T-helper 2 cell treated with Interferon-gamma antibody and Interleukin-4, amounts not matched to agents 5 μg/mL and 100 μg/mL, for 36 hours (primary cell): ENCODE measurements around the gene KCNIP1.

Experiments
- DNase-seq: peaks from one replicate; pipeline ENCODE4 v3.0.0; 2021; ENCODE audit warnings: low spot score
- H3K27ac Mint-ChIP-seq: one replicate; pipeline ENCODE4 v1.8.0; 2021; ENCODE audit warnings: mild to moderate bottlenecking, mixed read lengths
- H3K27me3 Mint-ChIP-seq: one replicate; pipeline ENCODE4 v1.8.0; 2021; ENCODE audit warnings: low read depth, mixed read lengths
- H3K36me3 Mint-ChIP-seq: one replicate; pipeline ENCODE4 v1.8.0; 2021; ENCODE audit warnings: low read depth, mixed read lengths
- H3K4me1 Mint-ChIP-seq: one replicate; pipeline ENCODE4 v1.8.0; 2021; ENCODE audit warnings: low read depth, mixed read lengths
- H3K4me3 Mint-ChIP-seq: one replicate; pipeline ENCODE4 v1.8.0; 2022; ENCODE audit warnings: mild to moderate bottlenecking, moderate library complexity, mixed read lengths
- H3K9me3 Mint-ChIP-seq: one replicate; pipeline ENCODE4 v1.8.0; 2021; ENCODE audit warnings: mixed read lengths

Gene KCNIP1

DNA sequence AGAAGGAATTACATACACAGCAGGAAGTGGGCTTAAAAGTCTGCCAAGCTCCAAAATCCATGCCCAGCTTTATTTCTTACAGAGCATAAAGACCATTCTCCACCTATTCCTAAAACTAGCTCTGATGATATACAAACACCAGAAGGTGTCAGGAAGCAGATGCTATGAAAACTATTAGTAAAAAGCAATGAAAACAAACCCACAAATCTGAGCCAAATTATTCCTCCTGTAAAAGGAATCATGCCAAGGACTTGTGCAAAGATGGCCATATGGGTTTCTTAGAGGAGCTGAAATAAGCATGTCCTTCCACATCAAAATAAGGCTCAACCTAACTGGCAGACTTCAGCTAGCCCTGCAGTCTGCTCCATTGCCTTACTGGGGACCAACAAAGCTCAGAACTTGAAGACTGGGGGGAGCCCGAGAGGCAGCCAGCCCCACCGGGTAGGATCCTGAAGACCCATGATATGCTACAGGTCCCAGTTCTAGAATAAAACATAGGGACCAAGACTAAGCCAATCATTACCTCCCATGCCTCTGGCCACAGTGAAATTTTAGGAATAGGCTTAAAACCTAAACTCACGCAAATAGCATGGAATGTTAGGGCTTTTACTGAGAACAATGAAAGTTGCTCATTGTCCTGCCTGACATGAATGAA, 236.9 kb downstream of the KCNIP1 start:
- no peak overlapping the region for H3K4me3 Mint-ChIP-seq
- H3K27ac Mint-ChIP-seq: no peak overlapping the region
- no peaks in the 10 kb centered on the region for H3K36me3 Mint-ChIP-seq
- no peaks in the 10 kb centered on the region for H3K9me3 Mint-ChIP-seq
- DNase-seq: no peak
- H3K27me3 Mint-ChIP-seq: peaks cover 12% of the 10 kb centered on the region
- H3K4me1 Mint-ChIP-seq: no peaks in the 10 kb centered on the region

DNA sequence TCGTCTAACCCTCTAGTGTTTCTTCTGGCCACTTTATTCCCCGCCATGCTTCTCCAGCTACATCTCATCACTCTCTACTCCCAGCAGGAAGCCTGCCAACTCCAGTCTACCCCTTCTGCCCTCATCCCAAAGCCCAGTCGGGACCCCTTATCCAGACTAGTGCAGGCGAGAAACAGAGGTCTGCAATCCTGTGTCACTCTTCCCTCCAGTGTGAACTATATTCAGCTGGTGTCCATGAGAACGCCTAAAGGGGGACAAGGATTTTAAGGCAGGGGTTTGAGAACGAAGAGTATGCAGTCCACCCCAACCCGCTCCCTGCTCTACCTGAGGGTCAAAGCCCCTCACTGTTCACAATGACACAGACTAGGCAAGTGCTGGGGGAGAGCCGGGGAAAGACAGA, 238.0 kb downstream of the KCNIP1 start:
- no peak for DNase-seq
- Mint-ChIP-seq H3K27me3 (peaks cover 12% of the 10 kb centered on the region), H3K4me3 (no peak overlapping the region), H3K4me1 (no peaks in the 10 kb centered on the region), H3K27ac (no peak overlapping the region), H3K36me3 (no peaks in the 10 kb centered on the region), H3K9me3 (no peaks in the 10 kb centered on the region)

DNA sequence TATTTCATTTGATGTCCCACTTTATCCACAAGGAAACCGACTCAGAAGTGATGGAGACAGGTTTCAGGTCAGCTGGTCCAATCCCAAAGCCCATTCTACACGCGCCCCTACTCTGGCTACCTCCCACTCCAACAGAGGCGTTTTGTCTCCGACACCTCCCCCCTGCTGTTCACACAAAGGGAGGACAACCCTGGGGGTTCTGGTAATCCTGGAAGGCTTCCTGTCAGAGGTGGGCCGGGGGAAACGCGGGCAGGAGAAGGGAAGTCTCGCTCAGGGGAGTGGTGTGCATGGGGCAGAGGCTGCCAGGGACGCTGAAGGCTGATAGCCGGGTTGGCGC, 240.0 kb downstream of the KCNIP1 start:
- Mint-ChIP-seq H3K27me3 (peaks cover 14% of the 10 kb centered on the region), H3K36me3 (no peaks in the 10 kb centered on the region), H3K4me1 (no peaks in the 10 kb centered on the region), H3K9me3 (no peaks in the 10 kb centered on the region), H3K4me3 (no peak overlapping the region), H3K27ac (no peak overlapping the region)
- DNase-seq: no peak

DNA sequence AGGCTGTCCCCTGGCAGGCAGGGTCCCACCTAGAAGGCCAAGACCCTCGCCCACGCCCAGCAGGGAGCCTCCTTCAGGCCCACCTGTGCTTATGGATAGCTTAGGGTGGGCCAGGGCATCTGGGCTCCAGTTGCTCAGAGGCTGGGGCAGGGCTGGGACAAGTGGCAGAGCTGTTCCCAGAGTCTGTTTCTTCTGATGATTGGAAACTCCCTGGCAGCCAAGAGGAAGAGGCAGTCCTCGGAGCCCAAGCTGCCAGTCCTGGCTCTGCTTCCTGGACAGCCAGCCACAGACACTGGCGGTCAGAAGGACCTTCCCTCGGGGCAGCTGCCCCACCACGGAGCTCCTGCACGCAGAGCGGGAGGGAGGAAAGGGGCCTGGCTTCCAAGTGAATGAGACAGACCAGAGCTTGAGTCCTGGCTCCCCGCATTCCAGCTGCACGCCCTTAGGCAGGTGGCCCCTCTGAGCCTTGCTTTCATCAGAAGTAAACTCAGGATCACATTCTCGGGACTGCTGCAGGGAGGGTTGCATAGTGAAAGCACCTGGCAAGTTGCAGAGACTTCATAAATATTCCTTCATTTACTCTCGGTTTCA, 241.8 kb downstream of the KCNIP1 start:
- no peak overlapping the region for H3K27ac Mint-ChIP-seq
- no peak for DNase-seq
- no peaks in the 10 kb centered on the region for H3K9me3 Mint-ChIP-seq
- no peak overlapping the region for H3K4me3 Mint-ChIP-seq
- no peaks in the 10 kb centered on the region for H3K4me1 Mint-ChIP-seq
- peaks cover 14% of the 10 kb centered on the region for H3K27me3 Mint-ChIP-seq
- no peaks in the 10 kb centered on the region for H3K36me3 Mint-ChIP-seq

DNA sequence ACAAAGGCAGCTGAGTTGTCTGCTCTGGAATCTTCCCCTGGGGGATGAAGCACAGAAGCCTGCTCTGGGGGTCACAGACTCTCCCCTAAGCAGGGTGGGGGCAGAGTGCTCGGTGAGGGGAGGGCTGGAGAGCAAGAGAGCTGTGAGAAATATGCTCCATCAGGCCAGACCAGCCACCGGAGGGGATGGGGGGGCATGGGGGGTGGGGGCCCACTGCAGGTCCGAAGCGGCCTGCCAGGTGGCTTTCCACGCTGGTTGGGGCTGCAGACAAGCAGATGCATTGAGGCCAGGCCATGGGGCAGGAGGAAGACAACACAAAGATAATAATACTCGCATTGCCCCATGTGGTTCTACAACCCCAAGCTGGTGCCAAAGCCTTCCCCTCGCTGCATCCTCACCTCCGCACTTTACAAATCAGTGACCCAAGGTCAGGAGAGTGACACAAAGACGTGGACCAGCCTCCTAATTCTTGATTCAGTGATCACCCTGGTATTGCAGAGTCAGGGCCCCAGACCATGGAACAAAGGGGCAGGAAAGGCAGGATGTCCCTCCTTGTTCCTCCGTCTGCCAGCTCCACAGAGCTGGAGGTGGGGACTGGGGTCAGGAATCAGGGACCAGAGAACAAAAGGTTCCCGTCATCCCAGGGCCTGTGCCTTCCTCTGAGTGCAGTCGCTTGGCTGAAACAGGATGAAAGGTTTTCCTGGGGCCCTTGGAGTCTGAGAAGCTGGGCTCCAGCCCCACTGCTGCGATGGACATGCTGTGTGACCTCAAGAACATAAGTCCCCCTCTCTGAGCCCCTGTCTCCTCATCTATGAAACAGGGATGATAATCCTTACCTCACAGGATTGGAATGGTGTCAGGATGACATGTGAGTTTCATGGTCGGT, 242.5 kb downstream of the KCNIP1 start:
- no peaks in the 10 kb centered on the region for H3K36me3 Mint-ChIP-seq
- DNase-seq: no peak
- no peak overlapping the region for H3K4me3 Mint-ChIP-seq
- peaks cover 14% of the 10 kb centered on the region for H3K27me3 Mint-ChIP-seq
- H3K4me1 Mint-ChIP-seq: no peaks in the 10 kb centered on the region
- H3K27ac Mint-ChIP-seq: no peak overlapping the region
- no peaks in the 10 kb centered on the region for H3K9me3 Mint-ChIP-seq

DNA sequence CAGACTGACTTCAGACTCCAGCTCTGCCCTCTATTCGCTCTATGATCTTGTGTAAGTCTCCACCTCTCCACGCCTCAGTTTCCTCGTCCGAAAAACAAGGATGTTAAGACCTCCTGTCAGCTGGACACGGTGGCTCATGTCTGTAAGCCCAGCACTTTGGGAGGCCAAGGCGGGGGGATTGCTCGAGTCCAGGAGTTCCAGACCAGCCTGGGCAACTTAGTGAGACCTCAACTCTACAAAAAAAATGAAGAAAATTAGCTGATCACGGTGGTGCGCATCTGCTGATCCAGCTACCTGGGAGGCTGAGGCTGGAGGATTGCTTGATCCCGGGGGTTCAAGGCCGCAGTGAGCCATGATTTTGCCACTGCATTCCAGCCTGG, 243.1 kb downstream of the KCNIP1 start:
- Mint-ChIP-seq H3K4me1 (no peaks in the 10 kb centered on the region), H3K4me3 (no peak overlapping the region), H3K27me3 (peaks cover 14% of the 10 kb centered on the region), H3K9me3 (no peaks in the 10 kb centered on the region), H3K27ac (no peak overlapping the region), H3K36me3 (no peaks in the 10 kb centered on the region)
- no peak for DNase-seq

DNA sequence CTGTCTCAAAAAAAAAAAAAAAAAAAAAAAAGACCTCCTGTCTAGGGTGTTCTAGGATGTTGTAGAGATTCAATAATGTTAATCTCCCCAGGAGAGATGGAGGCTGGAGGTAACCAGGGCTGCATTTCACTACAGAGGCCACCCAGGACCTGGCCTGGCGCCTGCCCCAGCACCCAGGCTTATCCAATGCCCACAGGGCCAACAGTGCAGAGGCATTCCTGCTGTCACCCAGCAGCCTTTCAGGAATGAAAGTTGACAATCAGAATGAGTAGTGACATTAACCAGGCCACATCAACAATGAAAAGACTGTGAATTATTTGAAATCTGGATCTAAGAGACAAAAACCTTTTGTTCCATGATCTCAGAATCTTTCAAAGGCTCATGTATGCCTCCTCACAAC, 243.5 kb downstream of the KCNIP1 start:
- no peaks in the 10 kb centered on the region for H3K4me1 Mint-ChIP-seq
- peaks cover 14% of the 10 kb centered on the region for H3K27me3 Mint-ChIP-seq
- H3K9me3 Mint-ChIP-seq: no peaks in the 10 kb centered on the region

DNA sequence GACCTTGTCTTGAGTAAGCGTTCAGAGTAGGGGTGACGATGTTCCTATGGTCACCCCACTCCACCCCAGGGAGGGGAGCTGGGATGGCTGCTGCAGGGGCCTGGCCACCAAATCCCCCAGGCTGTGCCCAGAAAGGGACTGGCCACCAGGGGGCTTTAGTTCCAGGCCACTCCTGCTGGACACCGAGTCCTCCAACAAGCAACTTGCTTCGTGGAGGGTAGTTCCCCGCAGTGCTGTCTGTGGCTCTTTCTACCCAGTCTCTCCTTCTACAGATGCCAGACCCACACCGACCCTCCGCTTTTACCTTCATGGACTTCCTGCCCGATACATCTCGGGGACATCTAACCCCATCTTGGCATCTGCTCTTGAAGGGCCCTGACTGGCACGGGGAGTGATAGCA, 244.0 kb downstream of the KCNIP1 start:
- Mint-ChIP-seq H3K36me3 (no peaks in the 10 kb centered on the region), H3K27ac (no peak overlapping the region), H3K27me3 (peaks cover 14% of the 10 kb centered on the region), H3K4me1 (no peaks in the 10 kb centered on the region), H3K9me3 (no peaks in the 10 kb centered on the region), H3K4me3 (no peak overlapping the region)
- no peak for DNase-seq

More for the DNA sequence above, 243.5 kb downstream of the KCNIP1 start:
- Mint-ChIP-seq H3K27ac (no peak overlapping the region), H3K36me3 (no peaks in the 10 kb centered on the region), H3K4me3 (no peak overlapping the region)
- DNase-seq: no peak

DNA sequence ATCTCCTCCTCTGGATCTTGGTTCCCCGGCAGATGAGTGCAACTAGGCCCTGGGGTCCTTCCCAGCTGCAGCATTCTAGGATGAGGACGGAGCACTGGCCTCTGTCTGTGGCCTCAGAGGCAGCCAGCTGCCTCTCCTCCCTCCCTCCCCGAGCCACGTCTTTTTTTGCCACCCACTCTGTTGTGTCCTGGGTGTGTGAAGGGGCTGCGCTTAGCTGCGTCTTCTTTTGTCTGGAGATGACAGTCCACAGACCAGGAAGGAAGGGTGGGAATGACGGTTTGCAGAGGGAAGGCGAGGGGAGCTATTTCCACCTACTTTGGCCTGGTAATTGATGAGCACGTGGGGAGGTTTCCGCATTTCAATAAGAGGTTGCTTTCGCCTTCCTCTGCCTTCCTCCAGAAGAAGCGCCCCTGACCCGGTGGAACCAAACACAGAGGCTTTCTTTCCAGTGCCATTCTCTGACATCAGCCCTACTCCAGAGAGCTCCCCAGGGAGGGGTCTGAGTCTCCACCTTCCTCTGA, 245.2 kb downstream of the KCNIP1 start:
- Mint-ChIP-seq H3K4me3 (no peak overlapping the region), H3K27me3 (peaks cover 8% of the 10 kb centered on the region)

DNA sequence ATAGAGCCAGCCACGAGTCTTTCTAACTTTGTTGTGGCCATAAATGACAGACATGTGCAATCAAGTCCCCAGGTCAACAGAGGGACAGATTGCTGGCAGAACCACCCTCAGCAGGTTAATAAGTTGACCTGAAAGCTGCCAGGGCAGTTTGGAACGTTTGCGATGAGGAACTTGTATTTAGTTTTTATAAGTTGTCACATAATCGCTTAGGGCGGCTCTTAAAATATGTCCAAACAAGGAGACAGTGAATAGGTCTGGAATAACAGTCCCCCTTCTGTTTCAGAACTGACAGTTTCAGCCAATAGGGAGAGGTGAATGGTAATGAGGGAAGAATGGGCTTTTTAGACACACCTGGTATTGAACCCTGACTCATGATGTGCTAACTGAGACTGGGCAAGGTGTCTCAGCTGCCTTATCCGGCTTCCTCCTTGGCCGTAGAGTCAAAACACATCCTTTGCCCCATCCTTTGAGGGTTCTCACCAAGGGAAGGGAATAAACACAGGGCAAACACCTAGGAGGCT, 246.2 kb downstream of the KCNIP1 start:
- H3K27ac Mint-ChIP-seq: no peak overlapping the region
- no peak overlapping the region for H3K4me3 Mint-ChIP-seq
- H3K4me1 Mint-ChIP-seq: no peaks in the 10 kb centered on the region
- H3K27me3 Mint-ChIP-seq: peaks cover 4% of the 10 kb centered on the region
- no peaks in the 10 kb centered on the region for H3K9me3 Mint-ChIP-seq
- no peak for DNase-seq
- no peaks in the 10 kb centered on the region for H3K36me3 Mint-ChIP-seq

More for the DNA sequence above, 245.2 kb downstream of the KCNIP1 start:
- H3K27ac Mint-ChIP-seq: no peak overlapping the region
- H3K9me3 Mint-ChIP-seq: no peaks in the 10 kb centered on the region
- DNase-seq: no peak
- H3K36me3 Mint-ChIP-seq: no peaks in the 10 kb centered on the region
- H3K4me1 Mint-ChIP-seq: no peaks in the 10 kb centered on the region

DNA sequence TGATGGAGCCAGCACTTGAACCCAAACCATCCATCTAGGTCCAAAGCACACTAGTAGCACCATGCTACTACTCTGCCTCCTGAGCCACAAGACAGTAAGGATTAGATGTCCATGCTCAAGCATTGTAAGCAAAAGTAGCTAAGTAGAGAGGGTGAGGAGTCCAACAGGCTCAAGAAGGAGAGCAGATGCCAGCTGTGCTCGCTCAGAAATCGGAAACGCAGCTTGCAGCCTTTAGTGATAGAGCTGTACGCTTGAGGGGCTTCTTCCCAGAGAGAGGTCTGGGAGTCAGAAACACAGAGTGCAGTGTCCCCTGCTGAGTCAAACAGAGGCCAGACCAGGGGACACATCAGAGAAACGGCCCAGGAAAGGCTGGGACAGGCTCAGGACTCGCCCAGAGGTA, 247.0 kb downstream of the KCNIP1 start:
- Mint-ChIP-seq H3K27ac (no peak overlapping the region), H3K9me3 (no peaks in the 10 kb centered on the region), H3K4me3 (no peak overlapping the region), H3K4me1 (no peaks in the 10 kb centered on the region), H3K27me3 (peaks cover 2% of the 10 kb centered on the region), H3K36me3 (no peaks in the 10 kb centered on the region)
- no peak for DNase-seq

DNA sequence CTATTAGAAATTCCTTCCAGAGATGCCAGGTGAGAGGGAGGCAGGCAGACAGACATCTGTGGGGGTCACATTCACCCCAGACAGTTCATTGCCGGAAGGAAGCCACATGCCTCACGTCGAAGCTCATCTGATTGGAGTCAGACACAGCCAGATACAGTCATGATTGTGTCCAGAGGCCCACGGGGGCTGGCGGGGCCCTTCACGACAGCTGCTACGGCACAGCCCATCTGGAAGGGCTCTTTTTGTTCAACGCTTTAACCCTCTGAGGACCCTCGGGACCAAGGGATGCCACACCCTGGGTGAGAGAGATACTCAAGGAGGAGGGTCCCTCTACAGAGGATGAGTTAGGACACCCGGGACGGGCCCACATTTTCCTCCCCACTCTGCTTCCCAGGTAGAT, 247.8 kb downstream of the KCNIP1 start:
- Mint-ChIP-seq H3K27me3 (peaks cover 2% of the 10 kb centered on the region), H3K4me1 (no peaks in the 10 kb centered on the region), H3K4me3 (no peak overlapping the region), H3K36me3 (no peaks in the 10 kb centered on the region), H3K9me3 (no peaks in the 10 kb centered on the region), H3K27ac (no peak overlapping the region)
- DNase-seq: no peak

DNA sequence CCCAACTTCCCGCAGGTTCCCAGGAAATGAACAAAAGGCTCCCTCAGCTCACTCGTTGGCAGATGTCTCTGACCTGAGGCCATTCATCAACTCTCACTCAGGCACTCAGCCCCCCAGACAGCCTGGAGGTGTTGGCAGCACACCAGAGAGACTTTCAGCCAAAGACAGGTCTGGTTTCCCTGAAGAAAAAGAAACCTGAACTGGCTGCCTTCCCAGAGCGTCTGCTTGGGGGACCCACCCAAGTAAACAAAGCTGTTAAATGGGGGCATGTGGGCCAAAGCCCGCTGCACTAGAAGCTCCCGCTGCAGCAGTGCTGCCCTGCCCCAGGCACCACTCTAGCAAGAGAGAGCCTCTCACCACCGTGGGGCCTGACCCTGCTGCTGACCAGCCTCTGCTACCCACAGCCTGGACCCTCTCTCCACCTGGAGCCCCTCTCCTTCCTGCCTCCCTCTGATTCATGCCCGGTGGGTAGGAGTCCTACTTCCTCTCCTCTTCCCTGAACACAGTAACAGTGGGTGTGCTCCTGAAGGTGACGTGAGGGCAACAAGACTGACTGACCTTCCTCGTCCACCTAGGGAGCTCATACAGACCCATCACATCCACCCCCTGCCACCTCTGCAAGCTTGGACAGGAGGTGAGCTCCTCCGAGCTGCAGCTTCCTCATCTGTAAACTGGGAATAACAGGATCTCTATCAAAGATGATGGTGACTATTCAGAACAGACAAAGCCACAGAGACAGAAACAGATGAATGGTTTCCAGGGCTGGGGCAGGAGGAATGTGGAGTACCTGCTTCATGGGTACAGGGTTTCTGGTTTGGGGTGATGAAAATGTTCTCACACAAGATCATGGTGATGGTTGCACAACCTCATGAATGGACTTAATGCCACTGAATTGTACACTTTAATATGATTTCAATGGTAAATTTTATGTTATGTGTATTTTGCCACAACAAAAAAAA, 248.7 kb downstream of the KCNIP1 start:
- Mint-ChIP-seq H3K27ac (no peak overlapping the region), H3K4me1 (no peaks in the 10 kb centered on the region), H3K36me3 (no peaks in the 10 kb centered on the region), H3K4me3 (no peak overlapping the region), H3K27me3 (peaks cover 2% of the 10 kb centered on the region), H3K9me3 (no peaks in the 10 kb centered on the region)
- DNase-seq: no peak
